Measurements from ENCODE around the gene ARID3C. TPM values are rescaled to one million over a fixed set of nuclear protein-coding genes. Genes with fewer than 3 reads are reported as not detected.
A peak's percentile ranks its signal among the peaks of the same experiment; 100 is the strongest.
"Not testable (repeated sequence)": the region's sequence is repeated elsewhere in the genome, so short reads cannot be mapped to it uniquely, and the experiment has no call there.

ARID3C gene
- total RNA-seq, 1 experiment from 2014 or later, result 0.42 TPM

DNA sequence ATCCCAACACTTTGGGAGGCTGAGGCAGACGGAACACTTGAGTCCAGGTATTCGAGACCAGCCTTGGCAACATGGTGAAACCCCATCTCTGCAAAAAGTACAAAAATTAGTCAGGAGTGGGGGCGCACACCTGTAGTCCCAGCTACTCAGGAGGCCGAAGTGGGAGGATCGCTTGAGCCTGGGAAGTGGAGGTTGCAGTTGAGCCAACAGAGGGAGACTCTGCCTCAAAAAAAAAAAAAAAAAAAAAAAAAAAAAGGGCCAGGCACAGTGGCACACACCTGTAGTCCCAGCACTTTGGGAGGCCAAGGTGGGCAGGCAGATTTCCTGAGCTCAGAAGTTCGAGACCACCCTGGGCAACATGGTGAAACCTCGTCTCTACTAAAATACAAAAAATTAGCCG lies 10.5 kb upstream of the ARID3C start:
- BruUV-seq (replicated peaks); H3K4me3 ChIP-seq (replicated peaks in 1 of 2; ENCODE audit: low read depth in 1 of 2, low read length in 2 of 2); intact Hi-C loops (cut with micrococcal nuclease); H3K27me3 ChIP-seq (ENCODE audit: insufficient read depth, low read length); H3K9me2 ChIP-seq (ENCODE audit: insufficient read depth); H2AFZ ChIP-seq (ENCODE audit: low read depth, low read length, poor library complexity, severe bottlenecking); H3K9ac ChIP-seq (ENCODE audit: low read length); H3K9me3 ChIP-seq (ENCODE audit: control insufficient read depth in 1 of 2, insufficient read depth in 1 of 2, low read depth in 1 of 2, low read length in 2 of 2); H3K4me2 ChIP-seq (ENCODE audit: low read length); CTCF ChIA-PET; ATAC-seq; H3K27ac ChIP-seq (ENCODE audit: low read depth, low read length); H4K20me1 ChIP-seq (ENCODE audit: insufficient read depth); DNase-seq (ENCODE audit: low read depth, low spot score): not testable (repeated sequence)
- RAD21 ChIA-PET (ENCODE audit: low non-redundant PET in 1 of 2, low total read pairs in 2 of 2, uncharacterized antibody in 2 of 2, unreplicated experiment in 2 of 2), result interaction anchor here in 1 of 2 experiments (0.7 kb wide), 1 partner anchor 510 kb away, joined by 4 read pairs; no protein-coding TSS in a partner anchor
- H3K79me2 ChIP-seq (ENCODE audit: insufficient read depth, low read length), result peaks cover 27% of the 10 kb centered on the region
- H3K4me1 ChIP-seq (ENCODE audit: control insufficient read depth in 1 of 2, insufficient read depth in 2 of 2, low read length in 2 of 2), result peaks cover 14 to 31% of the 10 kb centered on the region in 2 experiments; a peak in 3 of 4 replicates
- H3K36me3 ChIP-seq (ENCODE audit: control insufficient read depth in 1 of 2, insufficient read depth in 2 of 2, low read length in 2 of 2), result peaks cover 0 to 12% of the 10 kb centered on the region in 2 experiments; a peak in 2 of 4 replicates
- POLR2A ChIA-PET, result interaction anchor here (2.2 to 3.1 kb wide), 2 partner anchors 7 to 27 kb away, joined by 6 to 26 read pairs; partner anchors contain the start of genes GALT and RPP25L

DNA sequence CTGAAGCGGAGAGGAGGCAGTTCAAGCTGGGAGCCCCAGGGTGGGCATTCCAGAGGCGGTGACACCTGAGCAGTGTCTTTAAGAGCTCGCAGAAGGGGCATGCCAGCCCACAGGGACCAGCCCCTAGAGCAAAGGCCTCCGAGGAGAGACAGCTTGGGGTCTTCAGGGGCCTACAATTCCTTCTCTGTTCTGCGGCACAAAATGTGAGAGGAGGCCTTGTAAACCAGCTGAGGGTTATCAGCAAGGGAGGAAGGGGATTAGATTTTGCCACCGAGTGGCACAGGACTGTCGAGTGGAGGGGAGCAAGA lies 9.2 kb upstream of the ARID3C start:
- no peak overlapping the region for H2AFZ ChIP-seq (ENCODE audit: low read depth, low read length, poor library complexity, severe bottlenecking)
- DNase-seq (ENCODE audit: low read depth, low spot score) (no peak), ATAC-seq (no peak; the same call in 1 of the 2 replicates)
- peak overlapping the region; percentile 95 for H3K4me2 ChIP-seq (ENCODE audit: low read length)
- BruUV-seq (replicated peaks), result no TSS peak
- no peaks in the 10 kb centered on the region for H3K9me3 ChIP-seq (ENCODE audit: control insufficient read depth in 1 of 2, insufficient read depth in 1 of 2, low read depth in 1 of 2, low read length in 2 of 2)
- peaks cover 15 to 38% of the 10 kb centered on the region in 2 experiments; a peak in 3 of 4 replicates for H3K4me1 ChIP-seq (ENCODE audit: control insufficient read depth in 1 of 2, insufficient read depth in 2 of 2, low read length in 2 of 2)
- peak overlapping the region; percentile 94 for H3K4me3 ChIP-seq (replicated peaks in 1 of 2; ENCODE audit: low read depth in 1 of 2, low read length in 2 of 2)
- H3K9me2 ChIP-seq (ENCODE audit: insufficient read depth), result no peaks in the 10 kb centered on the region
- POLR2A ChIA-PET, result interaction anchor here (0.6 to 3.1 kb wide), 8 partner anchors 8 to 261 kb away, joined by 3 to 26 read pairs (median 8); partner anchors contain the start of genes ARID3C, DCTN3, GALT and IL11RA
- intact Hi-C loops (cut with micrococcal nuclease), result no loop called here
- H3K27ac ChIP-seq (ENCODE audit: low read depth, low read length), result peak overlapping the region; percentile 85
- peak overlapping the region; percentile 94 for H3K9ac ChIP-seq (ENCODE audit: low read length)
- peaks cover 0 to 12% of the 10 kb centered on the region in 2 experiments; a peak in 2 of 4 replicates for H3K36me3 ChIP-seq (ENCODE audit: control insufficient read depth in 1 of 2, insufficient read depth in 2 of 2, low read length in 2 of 2)
- H3K79me2 ChIP-seq (ENCODE audit: insufficient read depth, low read length), result peaks cover 27% of the 10 kb centered on the region
- RAD21 ChIA-PET (ENCODE audit: low non-redundant PET in 1 of 2, low total read pairs in 2 of 2, uncharacterized antibody in 2 of 2, unreplicated experiment in 2 of 2), result no interaction called here
- no peaks in the 10 kb centered on the region for H3K27me3 ChIP-seq (ENCODE audit: insufficient read depth, low read length)
- CTCF ChIA-PET, result interaction anchor here (0.7 to 2.5 kb wide), 3 partner anchors 9 to 34 kb away, joined by 3 to 9 read pairs (median 7); partner anchors contain the start of genes DCTN3 and GALT
- no peaks in the 10 kb centered on the region for H4K20me1 ChIP-seq (ENCODE audit: insufficient read depth)
- TF ChIP-seq FOSL1 (IDR thresholded peaks at IDR 0.05; ENCODE audit: low read depth) (no peak), POLR2AphosphoS5 (IDR thresholded peaks at IDR 0.05; ENCODE audit: low read depth, low read length) (no peak), ZBTB33 (IDR thresholded peaks at IDR 0.05; ENCODE audit: extremely low read depth, insufficient replicate concordance, low read length) (no peak), MAX (IDR thresholded peaks at IDR 0.05) (no peak), JUND (IDR thresholded peaks at IDR 0.05) (no peak), TCF7L2 (IDR thresholded peaks at IDR 0.05; ENCODE audit: borderline replicate concordance, extremely low read depth, insufficient read depth, insufficient read length) (no peak), RAD21 (IDR thresholded peaks at IDR 0.05; ENCODE audit: low read depth) (no peak), CBX3 (IDR thresholded peaks at IDR 0.05; ENCODE audit: low read depth) (no peak), SIN3A (IDR thresholded peaks at IDR 0.05; ENCODE audit: low read depth) (no peak), EGR1 (IDR thresholded peaks at IDR 0.05; ENCODE audit: low read depth) (no peak), SP1 (IDR thresholded peaks at IDR 0.05; ENCODE audit: low read depth) (no peak), CEBPB (IDR thresholded peaks at IDR 0.05; ENCODE audit: low read depth) (no peak), REST (IDR thresholded peaks at IDR 0.05; ENCODE audit: low read depth) (no peak), YY1 (IDR thresholded peaks at IDR 0.05; ENCODE audit: extremely low read depth, insufficient replicate concordance, low read depth, low read length) (no peak), SRF (IDR thresholded peaks at IDR 0.05; ENCODE audit: low read depth) (no peak)

Measured in HCT116 (cell line).